K562 treated with DMSO at 1 percent for 12 hours (cell line): ENCODE data around the gene GOLGA8K. TPM values are rescaled to one million over a fixed set of nuclear protein-coding genes. Genes with fewer than 3 reads are reported as not detected.

ENCODE experiments used
- total RNA-seq: library from RNA; unstranded; fragments of 300-600 nt; gene quantifications from 2 replicates; pipeline ENCODE4 v1.2.3, GENCODE V29; 2022; ENCODE audit not compliant: insufficient read depth

The GOLGA8K gene
- not detected in 2 replicates for total RNA-seq

DNA sequence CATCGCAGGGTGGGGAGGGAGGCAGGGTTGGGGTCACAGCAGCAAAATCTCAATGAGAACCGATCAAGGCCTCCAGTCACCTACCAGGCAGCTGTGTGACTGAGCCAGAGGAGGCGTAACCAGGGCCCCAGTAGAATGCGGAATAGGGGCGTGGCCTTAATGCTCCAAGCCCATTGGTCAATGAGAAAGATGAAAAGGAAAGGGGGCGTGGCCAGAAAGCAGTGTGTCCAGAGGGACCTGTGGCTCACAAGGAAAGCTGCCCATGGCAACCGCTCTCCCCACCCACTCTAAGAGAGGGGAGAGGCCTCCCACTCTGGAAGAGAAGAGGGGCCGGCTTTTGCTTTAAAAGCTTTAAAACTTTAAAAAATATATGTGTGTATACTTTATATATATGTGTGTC, at the start of gene GOLGA8K:
GOLGA8K (minus strand) TSS at position 101 of the 400 bp plus-strand sequence; CDS start at position 3, 98 bp downstream.

Other genes starting within 250 kb of the GOLGA8K start
- gene GOLGA8O, start 52.3 kb upstream of the GOLGA8K start, total RNA-seq = not detected in 2 replicates
- gene GOLGA8N, start 190.2 kb upstream of the GOLGA8K start, total RNA-seq = 0.22 and 2.2 TPM in 2 replicates
- 6.1 and 22.4 TPM in 2 replicates for gene ARHGAP11A, start 212.2 kb upstream of the GOLGA8K start, total RNA-seq
- not detected in 2 replicates for gene SCG5, start 238.4 kb upstream of the GOLGA8K start, total RNA-seq